ENCODE data around the gene ALDH1A3.
A peak's percentile ranks its signal among the peaks of the same experiment; 100 is the strongest.
"Not testable (repeated sequence)": the region's sequence is repeated elsewhere in the genome, so short reads cannot be mapped to it uniquely, and the experiment has no call there.

The ALDH1A3 gene

DNA sequence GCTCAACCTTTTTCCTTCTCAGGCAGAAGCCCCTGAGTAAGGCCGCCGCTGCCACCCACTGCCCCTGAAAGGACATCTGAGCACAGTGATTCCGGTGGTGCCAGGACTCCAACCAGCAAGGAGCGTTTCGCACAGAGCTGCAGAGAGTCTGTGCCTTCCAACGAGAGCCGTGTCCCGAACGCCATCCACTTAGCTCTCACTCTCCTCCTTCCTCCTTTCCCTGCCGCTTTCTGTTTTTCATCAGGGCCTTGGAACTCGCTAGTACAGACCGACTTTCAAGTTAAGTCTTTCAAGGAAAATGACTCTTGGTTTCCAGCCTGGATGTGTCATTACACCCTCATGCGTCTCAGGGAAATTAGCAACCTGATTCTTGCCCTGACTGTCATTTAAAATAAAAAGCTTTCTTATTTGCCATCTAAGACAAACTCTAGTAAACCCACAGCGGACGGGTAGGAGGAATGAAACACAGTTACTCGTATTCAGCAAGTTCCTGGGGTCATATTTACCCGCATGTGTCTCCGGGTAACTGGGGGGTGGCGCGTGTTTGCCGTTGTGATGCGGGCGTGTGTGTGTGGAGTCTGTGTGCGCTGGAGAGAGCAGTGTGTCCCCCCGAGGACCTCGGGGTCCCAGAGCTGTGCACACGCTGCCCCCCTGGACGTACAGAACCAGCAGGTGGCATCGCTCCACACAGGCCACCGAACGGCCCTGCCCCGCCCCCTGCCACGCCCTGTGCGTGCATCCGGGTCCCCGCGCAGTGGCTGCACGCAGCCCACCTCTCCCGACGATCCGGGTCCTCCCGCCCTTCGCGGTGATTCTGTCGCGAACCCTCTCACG lies 30.4 kb upstream of the ALDH1A3 start:
- TF ChIP-seq, protein P1, sequence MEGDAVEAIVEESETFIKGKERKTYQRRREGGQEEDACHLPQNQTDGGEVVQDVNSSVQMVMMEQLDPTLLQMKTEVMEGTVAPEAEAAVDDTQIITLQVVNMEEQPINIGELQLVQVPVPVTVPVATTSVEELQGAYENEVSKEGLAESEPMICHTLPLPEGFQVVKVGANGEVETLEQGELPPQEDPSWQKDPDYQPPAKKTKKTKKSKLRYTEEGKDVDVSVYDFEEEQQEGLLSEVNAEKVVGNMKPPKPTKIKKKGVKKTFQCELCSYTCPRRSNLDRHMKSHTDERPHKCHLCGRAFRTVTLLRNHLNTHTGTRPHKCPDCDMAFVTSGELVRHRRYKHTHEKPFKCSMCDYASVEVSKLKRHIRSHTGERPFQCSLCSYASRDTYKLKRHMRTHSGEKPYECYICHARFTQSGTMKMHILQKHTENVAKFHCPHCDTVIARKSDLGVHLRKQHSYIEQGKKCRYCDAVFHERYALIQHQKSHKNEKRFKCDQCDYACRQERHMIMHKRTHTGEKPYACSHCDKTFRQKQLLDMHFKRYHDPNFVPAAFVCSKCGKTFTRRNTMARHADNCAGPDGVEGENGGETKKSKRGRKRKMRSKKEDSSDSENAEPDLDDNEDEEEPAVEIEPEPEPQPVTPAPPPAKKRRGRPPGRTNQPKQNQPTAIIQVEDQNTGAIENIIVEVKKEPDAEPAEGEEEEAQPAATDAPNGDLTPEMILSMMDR (IDR thresholded peaks at IDR 0.05; ENCODE audit: insufficient read depth, low read depth, low read length, missing control alignments) = peak; percentile 25
- peak overlapping the region; percentile 57 for H3K4me3 ChIP-seq (ENCODE audit: low read length)
- DNase-seq (ENCODE audit: low read depth) = peak; percentile 54

DNA sequence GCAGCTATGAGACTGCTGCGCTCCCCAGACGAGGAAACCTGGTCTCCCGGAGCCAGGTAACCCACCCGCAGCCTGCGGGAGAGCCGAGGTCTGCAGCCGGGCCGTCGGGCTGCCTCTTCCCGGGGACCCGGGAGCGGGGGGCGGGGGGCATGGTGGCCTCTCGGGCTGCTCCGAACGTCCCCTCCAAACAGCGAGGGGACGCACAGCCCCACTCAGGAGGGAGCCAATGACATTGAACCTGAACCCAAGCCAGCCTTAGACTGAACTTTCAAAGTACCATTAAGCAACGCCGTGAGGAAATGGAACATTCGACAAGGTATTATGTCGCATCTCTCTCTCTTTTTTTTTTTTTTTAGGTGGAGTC lies 29.8 kb upstream of the ALDH1A3 start:
- no peak for DNase-seq (ENCODE audit: low read depth)
- H3K4me3 ChIP-seq (ENCODE audit: low read length) = peak overlapping the region; percentile 57
- TF ChIP-seq, protein P1 (IDR thresholded peaks at IDR 0.05; ENCODE audit: insufficient read depth, low read depth, low read length, missing control alignments) = no peak

DNA sequence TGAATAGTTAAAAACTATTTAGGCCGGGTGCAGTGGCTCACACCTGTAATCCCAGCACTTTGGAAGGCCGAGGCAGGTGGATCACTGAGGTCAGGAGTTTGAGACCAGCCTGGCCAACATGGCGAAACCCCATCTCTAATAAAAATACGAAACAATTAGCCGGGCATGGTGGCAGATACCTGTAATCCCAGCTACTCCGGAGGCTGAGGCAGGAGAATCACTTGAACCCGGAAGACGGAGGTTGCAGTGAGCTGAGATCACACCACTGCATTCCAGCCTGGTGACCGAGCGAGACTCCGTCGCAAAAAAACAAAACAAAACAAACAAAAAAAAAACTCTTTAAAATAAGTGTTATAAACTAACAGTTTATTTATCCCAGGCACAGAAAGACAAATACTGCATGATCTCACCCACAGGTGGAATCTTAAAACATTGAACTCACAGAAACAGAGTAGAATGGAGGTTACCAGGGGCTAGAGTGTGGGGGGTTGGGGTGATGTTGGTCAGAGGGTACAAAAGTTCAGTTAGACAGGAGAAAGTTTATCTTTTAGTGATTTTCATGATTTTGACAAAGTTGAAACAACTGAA lies 28.1 kb upstream of the ALDH1A3 start:
- not testable (repeated sequence) for DNase-seq (ENCODE audit: low read depth); H3K4me3 ChIP-seq (ENCODE audit: low read length)

DNA sequence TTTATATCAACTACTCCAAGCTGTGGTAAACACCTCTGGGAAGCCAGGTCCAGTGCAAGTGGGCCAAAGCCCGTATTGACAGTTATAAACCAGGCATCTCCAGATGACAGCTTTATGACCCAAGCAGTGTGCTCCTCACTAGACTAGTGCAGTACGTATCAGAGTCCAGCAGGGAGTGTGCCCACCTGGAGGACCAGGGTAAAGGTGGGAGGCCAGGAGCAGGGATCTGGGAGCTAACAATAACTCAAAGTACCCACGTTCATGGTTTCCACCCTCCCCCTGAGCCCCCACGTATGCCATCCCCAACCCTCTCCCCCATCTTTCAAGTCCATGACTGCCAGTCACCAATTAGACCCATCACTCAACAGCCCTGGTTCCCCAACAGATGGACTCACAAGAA lies 27.0 kb upstream of the ALDH1A3 start:
- TF ChIP-seq, protein P1 (IDR thresholded peaks at IDR 0.05; ENCODE audit: insufficient read depth, low read depth, low read length, missing control alignments) = no peak
- no peak for DNase-seq (ENCODE audit: low read depth)

DNA sequence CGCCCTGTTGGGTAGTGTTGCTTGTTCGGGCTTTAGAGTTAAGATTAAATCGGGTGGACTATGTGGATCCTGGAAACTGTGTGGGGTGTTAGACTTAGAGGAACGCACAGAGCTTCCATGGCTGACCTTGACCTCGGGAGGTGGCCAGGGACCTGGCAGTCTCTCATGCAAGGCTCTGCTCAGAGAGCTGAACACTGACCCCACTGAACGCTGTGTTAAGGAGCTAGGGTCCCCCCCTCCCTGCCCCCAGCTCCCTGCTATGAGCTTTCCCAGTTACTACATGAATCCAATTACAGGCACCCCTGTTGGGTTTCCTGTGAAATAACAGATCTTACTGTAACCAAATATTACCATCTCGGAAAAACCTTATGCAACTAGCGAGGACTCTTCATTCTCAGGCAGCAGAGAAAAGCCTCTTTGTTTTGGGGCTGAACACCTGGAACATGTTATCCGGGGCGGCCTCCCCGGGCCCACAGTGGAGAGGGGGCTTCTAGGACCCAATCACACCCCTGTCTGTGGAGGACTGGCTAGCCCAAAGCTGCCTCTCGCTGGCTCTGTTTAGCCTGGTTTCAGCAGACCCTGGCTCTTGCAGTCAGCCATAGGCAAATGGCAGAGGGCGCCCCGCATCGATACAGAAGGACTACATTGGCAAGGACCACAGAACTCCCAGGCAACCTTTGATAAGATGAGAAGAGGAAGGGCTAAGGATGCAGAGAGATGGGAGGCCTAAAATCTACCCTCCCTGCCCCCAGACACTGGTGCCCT lies 25.8 kb upstream of the ALDH1A3 start:
- no peak overlapping the region for H3K4me3 ChIP-seq (ENCODE audit: low read length)
- TF ChIP-seq, protein P1 (IDR thresholded peaks at IDR 0.05; ENCODE audit: insufficient read depth, low read depth, low read length, missing control alignments) = no peak
- DNase-seq (ENCODE audit: low read depth) = no peak

More for the DNA sequence above, 27.0 kb upstream of the ALDH1A3 start:
- H3K4me3 ChIP-seq (ENCODE audit: low read length) = no peak overlapping the region

DNA sequence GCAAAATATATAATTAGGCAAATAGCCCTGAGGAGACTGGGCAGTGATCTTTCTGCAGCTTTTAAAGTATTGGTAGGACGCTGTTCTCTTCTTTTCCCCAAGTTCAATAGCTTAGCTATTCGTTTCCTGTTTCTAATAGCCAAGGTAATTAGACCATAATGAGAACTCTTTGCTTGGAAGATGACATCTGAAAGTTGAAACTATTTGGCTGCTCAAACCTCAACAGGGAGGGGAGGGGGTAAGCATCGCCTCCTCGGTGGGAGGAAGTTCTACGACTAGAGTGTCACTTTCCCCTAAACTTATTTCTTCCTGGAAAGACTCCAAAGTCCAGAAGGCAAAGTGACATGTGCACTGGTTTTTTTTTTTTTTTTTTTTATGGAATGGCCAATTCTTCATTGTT lies 22.8 kb upstream of the ALDH1A3 start:
- no peak for DNase-seq (ENCODE audit: low read depth)
- H3K4me3 ChIP-seq (ENCODE audit: low read length) = no peak overlapping the region
- TF ChIP-seq, protein P1 (IDR thresholded peaks at IDR 0.05; ENCODE audit: insufficient read depth, low read depth, low read length, missing control alignments) = no peak

DNA sequence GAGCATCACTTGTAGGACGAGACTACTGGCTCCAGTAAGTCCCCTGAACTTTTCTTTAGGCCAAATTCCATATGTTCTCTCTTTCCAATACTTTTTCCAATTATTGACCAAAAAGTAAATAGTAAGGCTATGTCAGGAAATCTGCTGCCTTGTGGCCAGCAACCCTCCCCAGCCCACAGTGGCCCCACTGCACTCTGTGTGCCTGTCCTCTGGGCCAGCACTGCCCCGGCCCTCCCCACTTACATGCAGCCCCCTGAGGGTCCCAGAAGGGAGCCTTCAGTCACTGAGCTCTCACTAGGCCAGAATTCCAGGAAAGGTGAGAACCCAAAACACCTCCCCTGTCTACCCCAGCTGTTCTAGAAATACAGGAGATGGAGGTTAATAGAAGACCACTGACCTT lies 21.3 kb upstream of the ALDH1A3 start:
- no peak for DNase-seq (ENCODE audit: low read depth)
- TF ChIP-seq, protein P1 (IDR thresholded peaks at IDR 0.05; ENCODE audit: insufficient read depth, low read depth, low read length, missing control alignments) = no peak
- no peak overlapping the region for H3K4me3 ChIP-seq (ENCODE audit: low read length)

Measured in epithelial cell of esophagus (primary cell).